ENCODE measurements around the gene RCN1.
"Not testable (repeated sequence)": the region's sequence is repeated elsewhere in the genome, so short reads cannot be mapped to it uniquely, and the experiment has no call there.

RCN1 gene

DNA sequence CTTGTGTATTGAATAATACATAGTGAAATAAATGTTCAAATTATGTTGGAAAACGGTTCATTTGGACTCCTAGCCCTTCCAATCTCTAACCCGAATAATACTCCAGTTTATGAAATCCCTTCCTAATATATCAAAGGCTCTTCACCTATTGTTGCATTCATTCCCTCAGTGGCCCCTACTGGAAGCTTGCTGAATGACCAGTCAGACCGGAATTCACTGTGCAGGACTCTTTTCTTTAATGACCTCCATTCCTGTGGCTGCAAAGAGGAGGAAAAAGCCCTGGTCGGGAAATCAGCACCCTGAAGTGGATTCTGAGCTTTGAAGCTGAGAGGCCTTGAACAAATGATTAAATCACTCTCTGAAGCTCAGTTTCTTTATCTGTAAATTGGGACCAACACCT, 19.1 kb upstream of the RCN1 start:
- peak; percentile 60 for DNase-seq
- in situ Hi-C loops (cut with HindIII; ENCODE audit: low pct_ligation_motif_present, low pct_unique_long_range_greater_than_20kb, low sequenced_read_pairs) = loop anchor here (25.0 kb wide), 1 partner anchor 90 kb away; no protein-coding TSS in a partner anchor

DNA sequence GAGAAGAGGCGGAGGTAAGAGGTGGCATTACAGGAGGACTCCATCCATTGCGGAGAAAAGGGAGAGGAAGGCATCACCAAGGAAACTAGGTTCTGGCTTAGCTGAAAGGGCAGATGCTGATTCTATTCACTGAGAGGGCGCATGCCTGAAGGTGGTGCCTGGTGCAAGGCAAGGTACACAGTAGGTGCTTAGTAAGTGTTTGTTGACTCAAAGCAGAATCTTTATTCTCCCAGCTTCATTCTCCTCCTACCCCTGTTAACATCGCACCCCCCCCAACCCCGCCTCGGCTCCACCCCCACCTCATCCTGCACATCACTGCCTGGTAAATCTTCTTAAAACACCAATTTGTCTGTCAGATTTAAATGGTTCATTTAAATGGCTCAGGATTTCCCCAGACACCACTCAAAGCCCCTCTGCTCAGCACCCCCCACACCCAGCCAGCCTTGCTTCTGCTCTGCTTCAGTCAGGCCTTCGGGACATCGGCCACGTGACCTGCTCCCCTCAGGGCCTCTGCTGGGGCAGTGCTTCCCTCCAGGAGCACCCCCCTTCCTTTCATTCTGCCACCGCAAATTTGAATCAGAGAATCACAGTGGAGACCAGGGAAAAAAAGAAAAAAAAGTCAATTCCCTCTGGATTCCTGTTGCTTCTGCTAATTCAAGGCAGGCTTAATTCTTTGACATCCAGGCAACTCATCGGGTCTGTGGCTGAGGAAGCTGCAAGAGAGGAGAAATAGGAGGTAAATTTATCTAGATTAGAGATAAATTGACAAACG, 17.8 kb upstream of the RCN1 start:
- no peak for DNase-seq
- in situ Hi-C loops (cut with HindIII; ENCODE audit: low pct_ligation_motif_present, low pct_unique_long_range_greater_than_20kb, low sequenced_read_pairs) = loop anchor here (25.0 kb wide), 1 partner anchor 89 kb away; no protein-coding TSS in a partner anchor

DNA sequence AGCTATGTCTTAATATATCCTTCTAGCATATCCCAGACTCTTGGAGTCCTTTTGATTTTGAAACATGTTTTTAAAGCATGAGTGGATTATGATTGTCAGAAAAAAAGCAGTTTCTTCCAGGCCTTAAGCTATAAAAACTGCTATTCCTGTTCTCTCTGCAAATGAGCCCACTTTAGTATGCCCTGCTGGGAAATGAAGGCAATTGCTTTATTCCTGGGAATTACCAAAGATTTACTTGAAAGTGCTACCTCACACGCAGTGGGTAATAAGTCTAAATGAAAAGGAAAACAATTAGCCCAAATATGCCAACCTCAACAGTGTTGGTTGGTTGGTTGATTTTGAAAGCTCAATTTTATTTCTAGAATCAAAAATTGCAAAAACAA, 17.2 kb upstream of the RCN1 start:
- no peak for DNase-seq
- in situ Hi-C loops (cut with HindIII; ENCODE audit: low pct_ligation_motif_present, low pct_unique_long_range_greater_than_20kb, low sequenced_read_pairs) = loop anchor here (25.0 kb wide), 1 partner anchor 89 kb away; no protein-coding TSS in a partner anchor

DNA sequence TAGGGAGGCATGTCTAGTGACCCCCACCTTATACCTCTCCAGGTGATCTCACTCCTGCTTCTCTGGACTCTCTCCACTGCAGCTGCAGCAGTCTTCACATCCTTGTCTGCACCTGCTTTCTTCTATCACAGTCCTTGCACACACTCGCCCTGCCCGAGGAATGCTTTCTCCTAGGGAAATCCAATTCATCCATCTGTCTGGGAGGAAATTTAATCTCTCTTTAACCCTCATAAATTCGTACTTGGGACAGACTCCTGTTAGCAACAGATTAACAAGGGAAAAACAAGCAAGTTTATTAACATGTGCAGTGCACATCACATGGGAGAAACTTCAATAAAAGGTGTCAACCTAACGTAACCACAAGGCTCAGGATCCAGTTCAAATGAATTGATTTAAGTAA, 11.3 kb upstream of the RCN1 start:
- in situ Hi-C loops (cut with HindIII; ENCODE audit: low pct_ligation_motif_present, low pct_unique_long_range_greater_than_20kb, low sequenced_read_pairs) = no loop called here
- no peak for DNase-seq

DNA sequence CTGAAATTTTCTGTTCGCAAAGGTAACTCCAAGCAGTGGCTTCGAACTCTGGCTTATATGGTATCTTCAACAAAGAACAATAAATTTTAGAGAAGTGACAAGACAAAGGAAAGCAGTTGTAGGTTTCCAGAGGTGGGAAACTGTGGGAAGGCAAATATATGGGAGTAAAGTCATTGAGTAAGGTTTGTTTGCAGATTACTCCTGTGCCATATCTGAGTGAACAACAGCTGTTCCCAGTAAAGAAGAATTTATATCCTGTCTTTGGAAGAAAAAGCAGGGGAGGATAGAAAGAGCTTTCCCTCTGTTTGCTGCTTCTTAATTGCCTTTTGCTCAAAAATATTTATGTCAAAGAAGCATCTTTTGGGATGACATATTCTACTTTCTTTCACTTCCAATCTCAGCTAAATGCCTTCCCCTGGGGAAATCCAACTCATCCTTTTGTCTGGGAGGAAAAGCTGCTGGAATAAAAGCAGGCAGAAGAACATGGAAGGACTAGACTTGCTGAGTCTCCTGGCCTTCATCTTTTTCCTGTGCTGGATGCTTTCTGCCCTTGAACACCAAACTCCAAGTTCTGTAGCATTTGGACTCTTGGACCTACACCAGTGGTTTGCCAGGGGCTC, 10.4 kb upstream of the RCN1 start:
- in situ Hi-C loops (cut with HindIII; ENCODE audit: low pct_ligation_motif_present, low pct_unique_long_range_greater_than_20kb, low sequenced_read_pairs) = no loop called here
- DNase-seq = no peak

DNA sequence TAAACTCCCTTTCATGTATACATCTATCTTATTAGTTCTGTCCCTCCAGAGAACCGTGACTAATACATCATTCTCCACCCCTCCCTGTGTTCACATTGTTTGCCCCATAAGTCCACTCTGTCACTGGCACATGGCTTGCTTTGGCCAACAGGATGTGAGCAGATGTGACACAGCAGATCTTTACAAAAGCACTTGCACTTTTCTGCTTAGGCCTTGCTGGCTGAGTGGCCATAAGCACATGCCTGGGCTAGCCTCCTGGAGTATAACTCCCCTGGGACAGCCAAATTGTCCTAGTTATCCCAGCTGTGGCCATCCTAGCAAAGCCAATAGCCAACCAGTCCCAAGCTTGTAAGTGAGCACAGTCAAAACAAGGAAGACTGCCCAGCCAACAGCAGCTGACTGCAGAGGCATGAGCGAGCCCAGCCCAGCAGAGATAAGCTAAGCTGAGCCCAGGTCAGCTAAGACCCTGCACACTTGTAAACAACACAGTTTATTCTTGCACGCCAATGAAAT, 9.7 kb upstream of the RCN1 start:
- in situ Hi-C loops (cut with HindIII; ENCODE audit: low pct_ligation_motif_present, low pct_unique_long_range_greater_than_20kb, low sequenced_read_pairs) = no loop called here
- DNase-seq = no peak

DNA sequence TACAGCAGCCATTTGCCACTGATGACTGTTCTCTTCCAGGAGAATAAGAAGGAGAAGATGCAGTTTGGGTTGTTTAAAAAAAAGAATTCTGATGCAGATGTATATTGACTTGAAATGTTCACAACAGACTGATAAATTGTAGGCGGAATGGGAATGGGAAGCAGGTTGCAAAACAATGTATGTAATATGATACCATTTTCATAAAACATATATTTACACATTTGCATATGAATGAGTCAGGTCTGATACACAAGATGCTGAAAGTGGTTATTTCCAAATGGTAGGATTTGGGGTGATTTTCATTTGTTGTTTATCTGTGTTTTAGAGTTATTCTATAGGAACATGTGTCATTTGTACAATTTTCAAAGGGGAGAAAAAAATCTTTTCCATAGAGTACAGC, 9.0 kb upstream of the RCN1 start:
- no peak for DNase-seq
- in situ Hi-C loops (cut with HindIII; ENCODE audit: low pct_ligation_motif_present, low pct_unique_long_range_greater_than_20kb, low sequenced_read_pairs) = no loop called here

DNA sequence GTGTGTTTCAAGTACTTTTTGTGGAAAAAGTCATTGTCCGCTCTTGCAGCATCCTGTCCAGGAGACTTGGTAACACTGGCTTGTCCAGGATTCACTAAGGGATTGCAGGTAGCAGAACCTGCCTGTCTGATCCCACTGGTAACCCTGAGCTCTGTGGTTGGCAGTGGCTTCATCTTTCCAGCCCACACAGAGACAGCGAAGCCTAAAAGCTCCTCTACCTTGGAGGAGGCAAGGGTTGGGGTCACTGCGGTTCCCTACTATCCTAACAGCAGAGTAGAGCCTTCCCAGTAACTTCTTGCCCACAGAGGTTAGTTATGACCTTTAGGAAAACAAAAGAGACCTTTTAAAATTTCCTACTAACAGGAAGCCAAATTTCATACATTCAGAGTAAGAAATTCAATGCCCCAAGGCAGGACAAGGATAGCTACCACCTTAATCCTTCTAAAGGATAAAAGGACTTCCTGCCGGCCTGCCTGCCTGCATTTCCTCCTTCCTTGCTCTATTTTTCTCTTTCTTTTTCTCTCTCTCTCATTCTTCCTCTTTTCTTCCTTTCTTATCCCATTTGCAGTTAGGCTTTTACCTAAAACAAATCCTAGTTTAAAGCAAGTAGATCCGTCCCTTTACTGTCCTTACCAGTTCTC, 8.4 kb upstream of the RCN1 start:
- in situ Hi-C loops (cut with HindIII; ENCODE audit: low pct_ligation_motif_present, low pct_unique_long_range_greater_than_20kb, low sequenced_read_pairs) = no loop called here
- no peak for DNase-seq

DNA sequence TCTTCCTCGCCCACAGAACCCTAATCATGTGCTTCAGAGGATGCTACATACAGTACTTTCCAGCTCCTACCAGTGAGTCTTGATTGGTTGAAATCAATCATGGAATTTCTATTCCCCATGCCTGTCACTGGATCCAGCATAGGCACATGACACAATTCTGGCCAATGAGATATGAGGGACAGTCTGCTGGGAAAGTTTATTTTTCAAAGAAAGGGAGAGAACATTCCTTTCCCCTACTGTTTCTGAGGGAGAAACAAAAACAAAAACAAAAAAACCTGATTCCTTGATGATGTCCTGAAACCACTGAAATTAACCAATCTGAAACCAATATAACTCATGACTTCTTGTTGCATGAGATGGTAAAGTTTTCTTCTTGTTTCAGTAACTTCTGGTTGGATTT, 3.3 kb upstream of the RCN1 start:
- DNase-seq = peak; percentile 47

DNA sequence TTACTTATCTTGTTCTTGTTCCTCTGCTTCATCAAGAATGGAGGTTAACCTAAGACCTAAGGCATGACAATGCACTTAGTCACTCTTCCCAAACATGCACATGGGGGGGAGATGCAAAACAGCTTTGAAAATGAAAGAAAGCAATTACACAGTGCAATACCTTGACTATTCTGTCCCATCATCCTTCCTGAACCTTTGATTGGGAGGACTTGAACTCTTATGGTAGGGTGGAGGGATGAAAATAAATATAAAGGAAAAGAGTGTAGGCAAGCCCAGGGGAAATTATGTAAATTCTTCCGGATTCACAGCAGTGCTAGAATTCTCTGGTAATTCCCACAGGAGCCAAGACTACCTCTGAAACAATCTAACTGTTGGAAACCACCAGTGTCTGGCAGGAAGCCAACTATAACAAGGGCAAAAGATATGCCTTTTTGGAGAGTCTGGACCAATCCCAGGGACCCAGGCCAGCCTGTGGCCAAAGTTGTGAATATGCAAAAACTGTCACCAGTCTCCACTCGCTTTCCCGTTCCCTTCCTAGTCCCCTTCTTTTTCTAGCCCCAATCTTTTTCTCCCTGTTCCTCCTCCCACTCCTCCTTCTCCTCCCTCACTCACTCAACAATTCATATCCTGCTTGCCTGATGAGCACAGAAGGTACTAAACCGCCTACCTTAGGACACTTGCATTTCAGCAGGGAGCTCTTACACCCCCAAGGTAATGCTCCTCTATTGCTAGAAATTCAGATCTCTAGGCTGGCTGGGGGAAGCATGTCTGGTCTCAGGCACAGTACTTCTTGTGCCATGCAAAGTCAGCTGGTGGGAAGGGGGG, 2.5 kb upstream of the RCN1 start:
- peak; percentile 77 for DNase-seq

More for the DNA sequence above, 3.3 kb upstream of the RCN1 start:
- in situ Hi-C loops (cut with HindIII; ENCODE audit: low pct_ligation_motif_present, low pct_unique_long_range_greater_than_20kb, low sequenced_read_pairs) = no loop called here

DNA sequence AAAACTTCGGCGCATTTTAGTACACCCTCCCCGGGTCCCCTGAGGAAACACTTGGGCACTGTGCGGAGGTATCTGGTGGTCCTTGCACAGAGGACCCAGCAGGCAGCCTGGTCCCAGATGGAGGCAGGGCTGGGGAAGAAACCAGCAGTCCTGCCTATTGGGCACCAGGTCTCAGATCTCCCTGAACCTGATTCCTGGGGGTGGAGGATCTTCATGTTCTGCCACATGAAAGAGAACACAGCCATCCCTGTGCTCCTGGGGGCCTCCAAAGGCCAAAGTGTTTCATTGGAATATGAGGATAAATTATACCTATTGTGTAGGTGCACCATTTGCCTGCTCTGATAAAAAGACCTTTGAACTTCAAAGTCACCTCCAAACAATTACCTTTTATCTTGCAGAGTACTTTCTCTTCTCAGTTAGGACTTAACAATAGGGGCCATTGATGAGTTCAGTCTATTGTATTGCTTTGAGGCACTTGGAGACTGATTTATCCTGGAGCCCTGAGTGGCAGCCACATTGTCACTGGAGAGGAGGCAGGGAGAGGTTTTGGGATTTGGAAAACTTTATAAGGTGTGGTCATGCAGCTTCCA, 1.8 kb downstream of the RCN1 start:
- no peak for DNase-seq

More for the DNA sequence above, 2.5 kb upstream of the RCN1 start:
- in situ Hi-C loops (cut with HindIII; ENCODE audit: low pct_ligation_motif_present, low pct_unique_long_range_greater_than_20kb, low sequenced_read_pairs) = no loop called here

DNA sequence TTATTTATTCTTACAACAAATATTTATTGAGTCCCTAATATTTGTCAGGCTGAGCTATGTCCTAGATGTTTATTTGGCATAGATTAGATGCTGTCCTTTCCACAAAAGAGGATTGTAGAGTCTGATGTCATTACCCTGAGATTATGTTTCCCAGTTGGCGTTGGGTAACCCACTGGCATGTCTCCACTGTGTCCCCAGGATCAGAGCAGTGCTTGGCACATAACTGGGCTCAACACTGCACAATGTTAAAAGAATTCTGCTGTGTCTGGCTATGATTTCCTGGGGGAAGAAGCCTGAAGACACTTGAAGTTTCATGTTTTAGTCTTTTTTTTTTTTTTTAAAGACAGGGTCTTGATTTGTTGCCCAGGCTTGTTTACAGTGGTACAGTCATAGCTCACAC, 4.0 kb downstream of the RCN1 start:
- no peak for DNase-seq
- in situ Hi-C loops (cut with HindIII; ENCODE audit: low pct_ligation_motif_present, low pct_unique_long_range_greater_than_20kb, low sequenced_read_pairs) = no loop called here

More for the DNA sequence above, 1.8 kb downstream of the RCN1 start:
- in situ Hi-C loops (cut with HindIII; ENCODE audit: low pct_ligation_motif_present, low pct_unique_long_range_greater_than_20kb, low sequenced_read_pairs) = no loop called here

DNA sequence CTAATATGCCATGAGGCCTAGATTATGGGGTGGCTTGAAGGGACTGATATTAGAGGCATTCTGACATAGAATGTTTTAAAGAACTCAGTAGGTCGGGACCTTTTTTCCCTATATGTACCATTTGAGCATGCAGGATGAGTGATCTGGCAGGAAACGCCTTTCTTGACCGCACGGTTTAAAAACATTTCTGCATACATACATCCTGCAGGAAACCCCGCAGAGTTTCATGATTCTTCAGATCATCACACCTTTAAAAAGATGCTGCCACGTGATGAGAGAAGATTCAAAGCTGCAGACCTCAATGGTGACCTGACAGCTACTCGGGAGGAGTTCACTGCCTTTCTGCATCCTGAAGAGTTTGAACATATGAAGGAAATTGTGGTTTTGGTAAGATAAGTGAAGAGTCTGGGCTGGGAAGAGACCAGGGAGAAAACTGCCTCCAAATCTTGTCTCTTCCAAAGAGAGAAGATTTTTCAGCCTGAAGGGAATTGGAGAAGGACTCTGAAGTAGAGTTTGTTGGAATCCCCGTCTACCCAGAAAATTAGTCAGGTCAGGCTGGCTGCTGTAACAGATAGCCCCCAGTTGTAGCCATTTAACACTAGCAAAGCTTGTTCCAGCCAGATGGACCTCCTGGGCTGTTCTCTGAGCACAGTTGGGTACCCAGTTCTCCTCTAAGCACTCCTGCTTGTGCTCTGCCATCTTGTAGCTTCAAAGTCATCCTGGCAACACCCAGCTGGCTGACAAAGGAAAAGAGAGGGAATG, 7.4 kb downstream of the RCN1 start:
- in situ Hi-C loops (cut with HindIII; ENCODE audit: low pct_ligation_motif_present, low pct_unique_long_range_greater_than_20kb, low sequenced_read_pairs) = no loop called here
- DNase-seq = no peak

DNA sequence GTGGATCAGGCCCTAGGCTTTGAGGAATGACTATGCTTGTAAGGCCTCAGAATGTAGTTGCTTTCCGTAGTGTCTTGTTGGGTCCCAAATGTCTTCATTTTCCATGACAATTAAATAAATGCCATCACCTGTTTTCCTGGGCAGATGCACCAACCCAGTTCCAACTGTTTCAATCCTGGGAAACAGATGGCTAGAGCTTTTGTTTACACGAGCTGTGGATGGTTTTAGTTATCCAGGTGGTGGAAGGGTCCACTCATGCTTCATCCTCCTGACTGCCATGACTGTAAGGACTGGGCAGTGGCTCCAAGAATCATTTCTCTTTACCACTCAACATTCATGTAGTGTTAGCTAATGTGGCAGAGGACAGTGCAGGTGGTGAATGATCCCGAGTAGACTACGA, 8.6 kb downstream of the RCN1 start:
- DNase-seq = no peak
- in situ Hi-C loops (cut with HindIII; ENCODE audit: low pct_ligation_motif_present, low pct_unique_long_range_greater_than_20kb, low sequenced_read_pairs) = no loop called here

DNA sequence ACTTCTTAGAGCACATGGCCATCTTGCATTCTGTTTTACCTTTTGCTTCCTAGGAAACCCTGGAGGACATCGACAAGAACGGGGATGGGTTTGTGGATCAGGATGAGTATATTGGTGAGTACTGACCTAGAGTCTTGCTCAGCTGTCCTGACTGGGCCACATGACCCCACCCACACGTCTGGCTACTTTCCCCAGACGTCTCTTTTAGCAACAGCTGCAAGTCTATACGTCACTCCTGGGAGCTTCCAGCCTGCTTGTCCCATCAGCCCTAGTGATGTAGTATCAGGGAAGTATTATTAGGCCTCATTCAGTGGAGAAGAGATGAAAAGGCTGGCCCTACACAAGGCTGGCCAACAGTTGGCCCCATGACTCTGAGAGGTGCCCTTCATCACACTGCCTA, 9.6 kb downstream of the RCN1 start:
- in situ Hi-C loops (cut with HindIII; ENCODE audit: low pct_ligation_motif_present, low pct_unique_long_range_greater_than_20kb, low sequenced_read_pairs) = no loop called here
- no peak for DNase-seq

DNA sequence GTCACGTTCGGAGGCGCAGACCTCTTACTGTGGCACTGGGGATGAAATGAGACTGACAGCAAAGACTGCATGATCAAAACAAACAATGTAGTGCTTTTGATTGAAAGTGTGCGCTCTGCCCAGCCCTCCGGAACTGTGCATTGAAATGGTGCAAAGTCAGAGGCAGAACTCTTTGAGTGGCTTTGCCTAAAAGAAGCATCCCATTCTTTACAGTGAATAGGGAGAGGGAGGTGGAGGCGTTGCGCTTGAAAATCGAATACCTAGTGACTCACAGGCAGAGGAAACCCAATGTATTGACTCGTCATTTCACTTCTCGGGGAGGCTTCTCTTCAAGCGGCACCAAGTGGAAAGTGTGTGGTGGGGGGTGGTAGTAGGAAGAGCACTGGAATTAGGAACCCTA, 10.9 kb downstream of the RCN1 start:
- in situ Hi-C loops (cut with HindIII; ENCODE audit: low pct_ligation_motif_present, low pct_unique_long_range_greater_than_20kb, low sequenced_read_pairs) = no loop called here

DNA sequence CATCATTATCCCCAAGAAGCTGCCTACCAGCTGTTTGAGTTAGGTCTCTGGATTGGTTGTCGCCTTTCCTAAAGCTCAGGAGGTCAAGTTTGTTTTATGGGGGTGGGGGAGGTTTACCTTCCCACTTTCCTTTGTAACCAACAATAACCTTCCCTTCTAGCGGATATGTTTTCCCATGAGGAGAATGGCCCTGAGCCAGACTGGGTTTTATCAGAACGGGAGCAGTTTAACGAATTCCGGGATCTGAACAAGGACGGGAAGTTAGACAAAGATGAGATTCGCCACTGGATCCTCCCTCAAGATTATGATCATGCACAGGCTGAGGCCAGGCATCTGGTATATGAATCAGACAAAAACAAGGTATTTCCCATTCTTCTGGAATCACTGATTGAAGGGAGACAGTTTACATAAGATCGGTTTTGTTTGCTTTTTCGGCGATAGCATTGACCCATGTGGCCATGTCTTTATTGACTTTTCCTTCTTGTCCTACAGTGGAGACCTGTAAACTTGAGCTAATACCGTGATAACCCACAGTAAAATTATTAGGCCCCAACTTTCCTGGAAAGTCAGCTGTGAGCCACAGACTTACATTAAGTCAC, 12.3 kb downstream of the RCN1 start:
- in situ Hi-C loops (cut with HindIII; ENCODE audit: low pct_ligation_motif_present, low pct_unique_long_range_greater_than_20kb, low sequenced_read_pairs) = not testable (repeated sequence)

More for the DNA sequence above, 10.9 kb downstream of the RCN1 start:
- DNase-seq = no peak

More for the DNA sequence above, 12.3 kb downstream of the RCN1 start:
- not testable (repeated sequence) for DNase-seq
